GM12874 (cell line): ENCODE results near the gene TNFRSF8.

Source experiments
- CTCF ChIP-seq: IDR thresholded peaks from 2 replicates; pipeline ENCODE4 v1.5.1; 2011; ENCODE audit warnings: low read depth, mild to moderate bottlenecking, control low read depth, low read length, moderate library complexity; ENCODE audit not compliant: insufficient read depth

The TNFRSF8 gene

GRCh38 chr1:12167493-12168429 lies 104.7 kb downstream of the TNFRSF8 start:
- no peak for TF ChIP-seq CTCF

GRCh38 chr1:12168451-12169160 lies 105.5 kb downstream of the TNFRSF8 start:
- no peak for TF ChIP-seq CTCF

- TF ChIP-seq CTCF: no peak
Measured at GRCh38 chr1:12169442-12170135, 106.5 kb downstream of the TNFRSF8 start.

GRCh38 chr1:12170263-12170671 lies 107.2 kb downstream of the TNFRSF8 start:
- TF ChIP-seq CTCF: no peak

GRCh38 chr1:12171206-12172041 lies 108.3 kb downstream of the TNFRSF8 start:
- TF ChIP-seq CTCF: no peak

GRCh38 chr1:12172042-12172851 lies 109.1 kb downstream of the TNFRSF8 start:
- no peak for TF ChIP-seq CTCF
